Activated CD4-positive, alpha-beta T cell treated with anti-CD3 and anti-CD28 coated beads, Interleukin-10, Interleukin-2, amounts not matched to agents 100 ng/mL and 50 ng/mL, durations not matched to agents 16 hours and 8 hours (primary cell): ENCODE measurements around the gene HOMER3.
A peak's percentile ranks its signal among the peaks of the same experiment; 100 is the strongest.

Source experiments
- DNase-seq: peaks from one replicate; pipeline ENCODE4 v3.0.0-alpha.2; 2020

Gene HOMER3

GRCh38 chr19:18940769-18941627, at the start of gene HOMER3:
TSS of gene HOMER3 (minus strand) at chr19:18941217. CDS start at chr19:18938982, 2,235 bp downstream.
- peak; percentile 77 for DNase-seq

GRCh38 chr19:18990128-18990708, 49.2 kb upstream of the HOMER3 start:
- no peak for DNase-seq

- no peak for DNase-seq
Observed at GRCh38 chr19:18989316-18989715, 48.3 kb upstream of the HOMER3 start.

- no peak for DNase-seq
Observed at GRCh38 chr19:18987456-18987855, 46.4 kb upstream of the HOMER3 start.

- no peak for DNase-seq
Observed at GRCh38 chr19:18985257-18985656, 44.2 kb upstream of the HOMER3 start.

- no peak for DNase-seq
Observed at GRCh38 chr19:18984251-18984650, 43.2 kb upstream of the HOMER3 start.

GRCh38 chr19:18982669-18983068, 41.7 kb upstream of the HOMER3 start:
- no peak for DNase-seq

- DNase-seq = no peak
Observed at GRCh38 chr19:18980432-18981020, 39.5 kb upstream of the HOMER3 start.

GRCh38 chr19:18978616-18979015, 37.6 kb upstream of the HOMER3 start:
- DNase-seq = no peak

- no peak for DNase-seq
Observed at GRCh38 chr19:18975869-18976268, 34.9 kb upstream of the HOMER3 start.

- DNase-seq = no peak
Observed at GRCh38 chr19:18975011-18975410, 34.0 kb upstream of the HOMER3 start.

GRCh38 chr19:18972851-18973250, 31.8 kb upstream of the HOMER3 start:
- DNase-seq = no peak

GRCh38 chr19:18972301-18972811, 31.3 kb upstream of the HOMER3 start:
- DNase-seq = no peak

- no peak for DNase-seq
Observed at GRCh38 chr19:18969931-18970659, 29.1 kb upstream of the HOMER3 start.

GRCh38 chr19:18967358-18968146, 26.5 kb upstream of the HOMER3 start:
- no peak for DNase-seq

- DNase-seq = no peak
Observed at GRCh38 chr19:18966307-18966706, 25.3 kb upstream of the HOMER3 start.

- DNase-seq = no peak
Observed at GRCh38 chr19:18964121-18964520, 23.1 kb upstream of the HOMER3 start.

- DNase-seq = no peak
Observed at GRCh38 chr19:18961767-18962620, 21.0 kb upstream of the HOMER3 start.

- DNase-seq = no peak
Observed at GRCh38 chr19:18960370-18960769, 19.4 kb upstream of the HOMER3 start.

- no peak for DNase-seq
Observed at GRCh38 chr19:18955042-18955441, 14.0 kb upstream of the HOMER3 start.

GRCh38 chr19:18954094-18954493, 13.1 kb upstream of the HOMER3 start:
- DNase-seq = no peak
